Posterior cingulate gyrus (tissue), 11 donors: ENCODE data around the gene SCN7A.
"Not testable (repeated sequence)": the region's sequence is repeated elsewhere in the genome, so short reads cannot be mapped to it uniquely, and the experiment has no call there.

Experiments
- DNase-seq, 10 donors: peaks; one replicate each; pipeline versions ENCODE4 v3.0.0 to v3.0.0-alpha.2; 2020 to 2021; ENCODE audit warnings: mixed read lengths in 3 of 10
- intact Hi-C: fragments of 100-400 bp; cut with DNase I; formaldehyde crosslinking; loops from one replicate; pipeline ENCODE4 v1.15.1; 2023

The SCN7A gene

GRCh38 chr2:166364476-166365161 lies 129.4 kb downstream of the SCN7A start:
- intact Hi-C loops: no loop called here
- no peak for DNase-seq

GRCh38 chr2:166361351-166362153 lies 132.5 kb downstream of the SCN7A start:
- DNase-seq: no peak
- intact Hi-C loops: no loop called here

- intact Hi-C loops: no loop called here
- DNase-seq: no peak
Measured at GRCh38 chr2:166360906-166361305, 133.1 kb downstream of the SCN7A start.

GRCh38 chr2:166360426-166360825 lies 133.6 kb downstream of the SCN7A start:
- no peak for DNase-seq
- intact Hi-C loops: no loop called here

GRCh38 chr2:166357950-166358321 lies 136.1 kb downstream of the SCN7A start:
- intact Hi-C loops: not testable (repeated sequence)

GRCh38 chr2:166357068-166357949 lies 136.7 kb downstream of the SCN7A start:
- no peak for DNase-seq
- intact Hi-C loops: no loop called here

More at GRCh38 chr2:166357950-166358321, 136.1 kb downstream of the SCN7A start:
- DNase-seq: not testable (repeated sequence)
